ENCODE data around the gene SRRM1.
A peak's percentile ranks its signal among the peaks of the same experiment; 100 is the strongest.
"Not testable (repeated sequence)": the region's sequence is repeated elsewhere in the genome, so short reads cannot be mapped to it uniquely, and the experiment has no call there.

Gene SRRM1

DNA sequence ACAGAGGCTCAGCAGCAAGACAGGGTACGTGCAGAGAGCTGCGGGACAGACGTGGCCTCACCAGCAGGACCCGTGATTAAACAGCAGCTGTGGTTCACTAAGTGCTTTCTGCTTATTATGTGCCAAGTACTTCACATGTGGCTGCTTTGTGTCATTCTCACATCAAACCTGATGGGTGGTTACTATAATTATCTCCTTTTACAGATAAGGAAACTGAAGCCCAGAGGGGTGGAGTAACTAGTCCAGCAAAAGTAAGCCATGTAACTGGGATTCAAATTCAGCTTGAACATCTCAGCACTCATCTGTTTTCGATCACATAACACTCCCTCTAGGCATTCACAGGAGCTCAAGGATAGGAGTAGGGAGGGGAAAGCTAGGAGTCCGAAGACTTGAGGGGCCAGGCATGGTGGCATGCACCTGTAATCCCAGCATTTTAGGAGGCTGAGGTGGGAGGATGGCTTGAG, 51.3 kb downstream of the SRRM1 start:
- peak; percentile 88 for DNase-seq (ENCODE audit: low read depth)

DNA sequence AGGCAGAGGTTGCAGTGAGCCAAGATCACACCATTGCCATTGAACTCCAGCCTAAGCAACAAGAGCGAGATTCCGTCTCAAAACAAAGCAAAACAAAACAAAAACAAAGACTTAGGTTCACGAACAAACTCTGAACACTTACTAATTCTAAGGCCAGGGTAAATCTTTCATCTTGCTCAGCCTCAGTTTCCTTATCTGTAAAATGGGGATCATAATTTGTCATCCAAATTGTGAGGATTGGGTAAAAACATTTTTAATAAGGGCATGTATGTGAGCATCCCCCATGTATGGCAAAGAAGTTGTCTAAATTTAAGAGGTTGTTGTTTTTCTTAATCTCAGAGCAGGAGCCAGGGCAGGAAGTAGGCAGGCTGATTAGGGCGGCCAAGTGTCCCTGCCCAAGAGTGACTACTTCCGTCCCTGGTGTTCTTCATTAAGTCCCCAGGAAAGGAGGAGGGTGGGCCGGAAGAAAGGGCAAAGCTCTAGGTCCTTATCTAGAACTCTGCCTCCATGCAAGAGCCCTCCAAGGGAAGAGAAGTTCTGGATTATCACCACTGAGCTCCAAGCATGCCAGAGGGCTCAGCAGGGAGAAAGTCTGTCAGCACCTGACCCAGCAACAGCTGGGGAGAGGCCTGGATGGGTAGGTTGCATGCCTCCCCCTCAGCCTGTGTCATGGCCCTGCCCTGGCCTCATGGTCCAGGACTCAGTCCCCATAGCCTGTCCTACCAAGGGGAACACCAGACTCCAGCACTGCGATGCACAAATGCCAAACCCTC, 52.3 kb downstream of the SRRM1 start:
- no peak for DNase-seq (ENCODE audit: low read depth)

DNA sequence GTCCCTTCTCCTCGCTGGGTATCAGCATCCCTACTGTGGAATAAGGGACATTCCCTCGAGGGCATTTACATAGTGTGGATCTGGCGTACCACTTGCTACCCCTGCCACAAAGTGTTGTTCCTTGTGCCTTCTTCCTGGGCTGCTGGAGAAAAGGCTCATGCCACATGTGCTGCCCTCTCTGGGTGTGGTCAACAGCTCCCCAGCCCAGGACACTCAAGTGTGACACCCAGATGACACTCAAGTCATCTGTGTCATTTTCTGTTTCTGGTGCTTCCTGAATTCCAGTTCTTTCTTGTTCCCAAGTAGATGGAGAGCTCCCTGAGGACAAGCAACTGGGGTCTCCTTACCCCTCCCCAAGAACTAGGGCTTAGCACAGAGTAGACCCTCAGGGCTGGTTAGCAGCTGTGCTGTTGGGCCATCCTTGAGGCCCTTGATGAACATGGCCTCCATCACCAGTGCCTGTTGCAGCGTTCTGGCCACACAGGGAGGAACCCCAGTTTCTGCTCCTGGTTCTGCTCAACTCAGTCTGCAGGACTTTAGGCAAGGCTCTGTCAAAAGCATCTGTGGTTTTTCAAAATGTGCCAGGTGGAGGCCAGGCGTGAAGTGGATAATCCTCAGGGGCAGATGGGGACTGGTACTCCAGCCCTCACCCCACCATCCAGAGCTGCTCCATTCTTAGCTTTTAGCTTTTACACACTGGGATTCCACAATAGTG, 53.1 kb downstream of the SRRM1 start:
- DNase-seq (ENCODE audit: low read depth), result peak; percentile 36

DNA sequence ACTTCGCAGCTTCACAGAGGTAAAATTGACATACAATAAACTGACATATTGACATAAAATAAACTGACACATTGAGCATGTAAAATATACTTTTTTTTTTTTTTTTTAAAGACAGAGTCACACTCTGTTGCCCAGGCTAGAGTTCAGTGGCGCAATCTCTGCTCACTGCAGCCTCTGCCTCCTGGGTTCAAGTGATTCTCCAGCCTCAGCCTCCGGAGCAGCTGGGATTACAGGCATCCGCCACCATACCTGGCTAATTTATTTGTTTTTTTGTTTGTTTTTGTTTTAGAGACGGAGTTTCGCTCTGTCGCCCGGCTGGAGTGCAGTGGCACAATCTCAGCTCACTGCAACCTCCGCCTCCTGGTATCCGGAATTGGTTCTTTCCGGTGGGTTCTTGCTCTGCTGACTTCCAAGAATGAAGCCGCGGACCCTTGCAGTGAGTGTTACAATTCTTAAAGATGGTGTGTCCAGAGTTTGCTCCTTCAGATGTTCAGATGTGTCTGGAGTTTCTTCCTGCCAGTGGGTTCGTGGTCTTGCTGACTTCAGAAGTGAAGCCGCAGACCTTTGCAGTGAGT, 53.7 kb downstream of the SRRM1 start:
- DNase-seq (ENCODE audit: low read depth), result no peak

- DNase-seq (ENCODE audit: low read depth), result not testable (repeated sequence)
Measured at GRCh38 chr1:24697453-24698001, 54.4 kb downstream of the SRRM1 start.

DNA sequence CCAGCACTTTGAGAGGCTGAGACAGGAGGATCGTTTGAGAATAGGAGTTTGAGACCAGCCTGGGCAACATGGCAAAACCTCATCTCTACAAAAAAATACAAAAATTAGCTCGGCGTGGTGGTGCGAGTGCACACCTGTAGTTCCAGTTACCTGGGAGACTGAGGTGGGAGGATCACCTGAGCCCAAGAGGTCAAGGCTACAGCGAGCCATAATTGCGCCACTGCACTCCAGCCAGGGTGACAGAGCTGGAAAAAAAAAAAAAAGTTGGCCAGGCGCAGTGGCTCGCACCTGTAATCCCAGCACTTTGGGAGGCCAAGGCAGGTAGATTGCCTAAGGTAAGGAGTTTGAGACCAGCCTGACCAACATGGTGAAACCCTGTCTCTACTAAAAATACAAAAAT, 55.2 kb downstream of the SRRM1 start:
- not testable (repeated sequence) for DNase-seq (ENCODE audit: low read depth)

DNA sequence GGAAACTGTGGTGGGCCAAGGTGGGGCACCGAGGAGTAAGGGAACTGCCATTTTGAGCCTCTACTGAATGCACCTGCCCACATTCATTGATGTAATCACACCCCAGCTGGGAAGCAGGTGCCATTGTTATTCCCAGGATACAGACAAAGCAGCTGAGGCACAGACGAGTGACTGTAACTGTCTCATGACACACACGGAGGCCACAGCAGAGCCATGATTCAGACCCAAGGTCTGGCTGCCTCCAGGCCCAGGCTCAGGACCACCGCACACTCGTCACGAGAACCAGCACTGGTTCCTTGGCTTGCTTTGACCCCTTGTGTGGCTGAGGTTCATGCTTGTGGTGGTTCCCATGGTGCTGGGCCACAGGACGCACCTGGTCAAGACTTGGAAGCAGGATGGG, 56.5 kb downstream of the SRRM1 start:
- no peak for DNase-seq (ENCODE audit: low read depth)

DNA sequence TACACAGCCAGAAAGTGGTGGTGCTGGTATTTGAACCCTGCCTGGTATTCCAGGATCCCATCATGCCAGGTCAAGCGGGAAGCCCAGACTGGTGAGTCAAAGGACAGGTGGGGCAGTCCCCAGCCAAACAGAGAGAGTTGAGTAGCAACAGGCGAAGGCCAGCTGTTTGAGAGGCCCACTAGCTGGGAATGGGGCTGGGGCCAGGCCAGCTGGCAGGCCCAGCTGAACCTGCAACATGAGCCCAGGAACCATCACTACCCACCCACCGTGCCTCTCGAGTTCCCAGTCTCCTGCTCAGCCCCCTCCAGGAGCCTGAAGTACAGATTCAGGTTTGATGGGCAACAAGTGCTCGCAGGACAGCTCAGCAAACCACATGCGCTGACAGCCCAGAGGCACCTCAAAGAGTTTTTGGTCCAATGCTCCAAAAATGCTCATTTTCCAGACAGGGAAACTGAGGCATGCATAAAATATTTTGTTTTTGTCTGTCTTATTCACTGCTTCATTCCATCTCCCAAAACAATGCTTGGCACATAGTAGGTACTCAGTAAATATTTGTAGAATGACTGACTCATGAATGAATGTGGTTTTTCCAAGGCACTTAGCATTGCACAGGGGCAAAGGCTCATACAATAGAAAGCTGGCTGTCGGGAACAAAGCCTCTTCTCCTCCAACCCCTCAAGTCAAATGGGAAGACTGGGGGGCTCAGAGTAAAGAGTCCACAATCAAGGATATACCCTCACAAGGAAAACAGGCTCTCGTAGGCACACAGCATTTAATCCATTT, 59.6 kb downstream of the SRRM1 start:
- peak; percentile 40 for DNase-seq (ENCODE audit: low read depth)

- DNase-seq (ENCODE audit: low read depth), result peak; percentile 97
Measured at GRCh38 chr1:24704411-24705259, 61.5 kb downstream of the SRRM1 start.

DNA sequence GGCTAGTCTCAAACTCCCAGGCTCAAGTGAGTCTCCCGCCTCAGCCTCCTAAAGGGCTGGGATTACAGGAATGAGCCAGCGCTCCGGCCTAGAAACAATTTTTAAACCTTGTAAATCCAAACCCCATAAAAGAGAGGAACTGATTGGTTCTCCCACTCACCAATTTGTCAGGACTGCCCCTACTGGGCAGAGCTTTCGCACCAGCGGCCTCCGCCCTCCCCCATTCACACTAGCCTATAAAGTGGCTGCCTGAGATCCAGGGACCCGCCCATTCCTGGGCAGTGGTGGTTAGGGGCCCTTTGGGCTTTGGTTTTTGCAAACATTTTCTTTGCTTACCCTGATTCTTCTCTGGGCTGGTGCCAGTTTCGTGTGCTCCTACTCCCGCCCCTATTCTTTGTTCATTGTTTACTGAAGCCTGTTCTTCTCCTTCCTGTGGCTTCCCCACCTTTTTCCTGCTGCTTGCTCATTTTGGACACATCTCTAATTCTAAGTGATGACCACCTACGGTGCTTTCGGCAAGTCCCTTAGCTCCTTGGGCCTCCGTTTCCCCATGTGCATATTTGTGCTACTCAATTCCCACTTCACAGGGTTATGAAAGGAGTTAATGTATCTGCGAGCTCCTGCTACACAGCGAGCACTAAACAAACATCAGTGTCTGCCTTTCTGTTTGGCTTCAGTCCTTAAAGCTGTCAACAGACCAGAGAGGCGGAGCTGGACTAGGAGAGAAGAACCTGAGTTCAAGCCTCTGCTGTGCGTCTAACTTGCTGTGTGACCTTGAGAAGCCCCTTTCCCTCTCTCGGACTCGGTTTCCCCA, 62.4 kb downstream of the SRRM1 start:
- peak; percentile 96 for DNase-seq (ENCODE audit: low read depth)

DNA sequence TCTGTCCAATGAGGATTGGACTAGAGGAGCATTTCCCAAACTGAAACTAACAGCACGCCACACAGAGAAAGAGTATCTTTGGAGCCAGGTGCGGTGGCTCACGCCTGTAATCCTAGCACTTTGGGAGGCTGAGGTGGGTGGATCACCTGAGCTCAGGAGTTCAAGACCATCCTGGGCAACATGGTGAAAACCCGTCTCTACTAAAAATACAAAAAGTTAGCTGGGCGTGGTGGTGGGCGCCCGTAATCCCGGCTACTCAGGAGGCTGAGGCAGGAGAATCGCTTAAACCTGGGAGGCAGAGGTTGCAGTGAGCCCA, 62.9 kb downstream of the SRRM1 start:
- DNase-seq (ENCODE audit: low read depth), result not testable (repeated sequence)

- peak; percentile 98 for DNase-seq (ENCODE audit: low read depth)
Measured at GRCh38 chr1:24707687-24708086, 64.6 kb downstream of the SRRM1 start.

DNA sequence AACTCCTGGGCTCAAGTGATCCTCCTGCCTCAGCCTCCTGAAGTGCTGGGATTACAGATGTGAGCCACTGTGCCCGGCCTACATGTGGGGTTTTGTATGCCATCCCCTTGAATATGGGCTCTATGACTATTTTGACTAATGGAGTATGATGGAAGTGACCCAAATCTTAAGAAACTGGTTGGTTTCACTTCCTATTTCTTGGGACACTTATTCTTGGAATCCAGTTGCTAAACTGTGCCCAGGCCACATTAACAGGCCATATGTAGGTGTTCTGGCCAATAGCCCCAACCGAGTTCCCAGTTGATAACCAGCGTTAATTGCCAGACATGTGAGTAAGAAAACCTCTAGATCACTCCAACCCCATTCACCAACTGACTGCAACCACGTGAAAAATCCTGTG, 65.8 kb downstream of the SRRM1 start:
- no peak for DNase-seq (ENCODE audit: low read depth)

DNA sequence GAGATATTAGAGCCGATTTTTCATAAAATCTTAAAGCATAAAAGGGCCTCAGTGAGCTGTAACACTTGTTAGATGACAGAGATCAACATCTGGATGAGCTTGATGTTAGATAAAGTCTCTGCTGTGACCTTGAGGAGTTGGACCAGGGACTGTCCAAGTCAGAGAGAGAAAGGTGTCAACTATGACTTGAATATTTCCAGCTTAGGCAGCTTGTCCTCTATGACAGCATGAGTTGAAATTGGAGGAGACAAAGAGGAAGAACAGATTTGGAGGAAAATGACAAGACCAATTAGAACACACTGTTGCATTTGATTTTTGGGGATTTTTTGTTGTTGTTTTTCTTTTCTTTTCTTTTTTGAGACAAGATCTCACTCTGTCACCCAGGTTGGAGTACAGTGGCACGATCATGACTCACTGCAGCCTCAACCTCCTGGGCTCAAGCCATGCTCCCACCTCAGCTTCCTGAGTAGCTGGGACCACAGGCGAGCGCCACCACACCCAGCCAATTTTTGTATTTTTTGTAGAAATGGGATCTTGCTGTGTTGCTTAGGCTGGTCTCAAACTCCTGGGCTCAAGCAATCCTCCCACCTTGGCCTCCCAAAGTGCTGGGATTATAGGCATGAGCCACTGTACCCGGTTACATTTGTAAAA, 66.8 kb downstream of the SRRM1 start:
- DNase-seq (ENCODE audit: low read depth), result no peak

- no peak for DNase-seq (ENCODE audit: low read depth)
Measured at GRCh38 chr1:24711329-24711728, 68.2 kb downstream of the SRRM1 start.

DNA sequence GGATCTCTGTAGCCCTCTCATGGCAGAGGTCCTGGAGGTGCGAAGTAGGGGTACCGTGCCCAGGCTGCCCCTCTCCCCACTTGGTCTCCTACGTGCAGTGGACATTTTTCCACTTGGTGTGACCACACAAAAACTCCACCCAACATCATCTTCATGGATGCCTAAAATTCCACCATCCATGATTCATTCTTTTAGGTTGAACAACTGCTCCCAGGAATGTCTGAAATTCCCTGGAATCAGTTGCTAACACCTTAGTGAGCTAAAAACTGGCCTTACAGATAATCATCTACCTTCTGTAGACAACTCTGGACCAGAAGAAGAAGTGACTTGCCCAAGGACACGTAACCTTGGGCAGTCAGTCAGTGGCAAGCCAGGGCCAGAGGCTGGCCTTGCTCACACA, 70.1 kb downstream of the SRRM1 start:
- peak; percentile 59 for DNase-seq (ENCODE audit: low read depth)

DNA sequence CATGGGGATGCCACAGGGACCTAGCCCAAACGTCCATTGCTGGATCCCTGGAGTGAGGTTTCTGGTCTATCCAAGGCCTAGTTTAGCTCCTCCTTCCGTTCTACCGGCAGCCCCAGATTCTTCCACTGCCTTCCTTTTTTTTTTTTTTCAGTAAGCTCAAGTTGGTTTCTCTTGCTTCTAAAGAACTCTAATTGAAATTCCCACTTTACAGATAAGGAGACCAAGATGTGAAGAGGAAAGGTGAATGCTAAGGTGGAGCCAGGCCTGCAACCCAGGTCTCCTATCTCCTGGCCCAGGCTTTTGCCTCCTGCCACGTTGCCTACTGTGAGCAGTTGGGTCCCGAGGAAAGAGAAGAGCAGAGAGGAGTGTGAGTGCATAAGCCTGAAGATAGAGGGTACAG, 70.6 kb downstream of the SRRM1 start:
- DNase-seq (ENCODE audit: low read depth), result no peak

DNA sequence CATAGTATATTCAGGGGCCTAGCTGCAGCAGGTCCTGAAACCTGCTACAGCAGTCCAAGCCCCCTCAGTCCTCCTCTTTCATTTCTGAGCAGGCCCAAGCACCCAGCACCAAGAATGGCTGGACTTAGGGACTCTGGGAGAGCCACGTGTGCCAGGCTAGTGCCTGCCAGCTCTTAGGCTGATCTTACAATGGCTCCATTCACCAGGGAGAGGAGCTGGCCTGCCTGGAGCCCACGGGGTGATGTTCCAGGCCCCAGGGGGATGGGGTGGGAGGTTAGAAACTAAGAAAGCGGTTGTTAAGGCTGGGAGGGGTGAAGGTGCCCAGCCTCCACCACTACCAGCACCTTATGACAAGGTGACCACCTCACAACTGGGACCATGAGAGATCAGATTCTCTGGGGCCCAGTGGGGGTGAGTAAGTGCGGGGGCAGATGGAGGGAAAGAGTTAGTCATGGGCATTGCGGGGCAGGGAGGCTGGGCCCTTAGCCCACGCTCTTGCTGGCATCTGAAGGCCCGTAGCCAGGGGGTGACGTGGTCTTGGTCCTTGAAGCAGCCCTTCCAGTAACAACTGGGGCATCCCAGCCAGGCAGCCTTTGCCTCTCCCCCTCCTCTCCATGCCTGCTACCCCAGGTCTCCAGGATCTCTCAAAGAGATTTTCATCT, 71.9 kb downstream of the SRRM1 start:
- DNase-seq (ENCODE audit: low read depth), result peak; percentile 71

GRCh38 chr1:24715658-24716057, 72.6 kb downstream of the SRRM1 start:
- DNase-seq (ENCODE audit: low read depth), result no peak

All from amniotic epithelial cell (primary cell).